GM21723 (cell line): ENCODE data around the gene MAST2.
"Not testable (repeated sequence)": the region's sequence is repeated elsewhere in the genome, so short reads cannot be mapped to it uniquely, and the experiment has no call there.

Source experiments
- ATAC-seq: cut with Tn5 transposase; IDR thresholded peaks from one replicate; pipeline ENCODE4 v1.9.1; 2021; ENCODE audit warnings: mild to moderate bottlenecking, moderate library complexity; ENCODE audit not compliant: unreplicated experiment

Gene MAST2

DNA sequence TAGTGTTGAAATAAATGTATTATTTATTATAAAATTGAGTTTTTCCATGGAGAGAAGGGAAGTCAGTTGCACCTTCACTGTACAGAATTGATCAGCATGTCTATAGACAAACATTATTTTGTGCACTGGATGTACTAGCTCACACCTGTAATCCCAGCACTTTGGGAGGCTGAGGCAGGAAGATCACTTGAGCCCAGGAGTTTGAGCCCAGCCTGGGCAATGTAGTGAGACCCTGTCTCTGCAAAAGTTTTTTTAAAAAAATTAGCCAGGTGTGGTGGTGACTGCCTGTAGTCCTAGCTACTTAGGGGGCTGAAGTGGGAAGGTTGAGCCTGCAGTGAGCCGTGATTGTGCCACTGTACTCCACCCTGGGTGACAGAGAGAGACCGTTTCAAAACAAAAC is 87.7 kb downstream of the MAST2 start:
- no peak for ATAC-seq

GRCh38 chr1:45892068-45892785 is 88.8 kb downstream of the MAST2 start:
- no peak for ATAC-seq

GRCh38 chr1:45894331-45894730 is 90.9 kb downstream of the MAST2 start:
- no peak for ATAC-seq

GRCh38 chr1:45894921-45895320 is 91.5 kb downstream of the MAST2 start:
- no peak for ATAC-seq

GRCh38 chr1:45895406-45895805 is 92.0 kb downstream of the MAST2 start:
- no peak for ATAC-seq

- no peak for ATAC-seq
Measured at GRCh38 chr1:45906883-45907282, 103.5 kb downstream of the MAST2 start.

- ATAC-seq = no peak
Measured at GRCh38 chr1:45908611-45909140, 105.3 kb downstream of the MAST2 start.

DNA sequence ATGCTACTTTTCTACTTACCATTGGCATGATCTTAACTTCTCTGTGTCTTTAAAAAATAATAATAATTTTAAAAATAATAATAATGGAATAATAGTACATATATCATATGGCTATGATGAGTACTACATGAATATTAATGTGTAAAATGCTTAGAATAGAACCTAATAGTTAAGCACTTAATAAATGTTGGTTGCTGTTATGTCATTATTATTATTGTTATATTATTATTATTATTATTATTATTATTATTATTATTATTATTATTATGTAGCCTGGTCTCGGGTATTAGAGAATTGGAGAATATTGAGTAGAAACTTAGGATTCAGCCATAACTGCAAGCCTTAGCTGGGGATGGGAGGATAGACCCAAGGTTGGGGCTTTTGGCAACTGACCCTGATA is 108.2 kb downstream of the MAST2 start:
- ATAC-seq = no peak

DNA sequence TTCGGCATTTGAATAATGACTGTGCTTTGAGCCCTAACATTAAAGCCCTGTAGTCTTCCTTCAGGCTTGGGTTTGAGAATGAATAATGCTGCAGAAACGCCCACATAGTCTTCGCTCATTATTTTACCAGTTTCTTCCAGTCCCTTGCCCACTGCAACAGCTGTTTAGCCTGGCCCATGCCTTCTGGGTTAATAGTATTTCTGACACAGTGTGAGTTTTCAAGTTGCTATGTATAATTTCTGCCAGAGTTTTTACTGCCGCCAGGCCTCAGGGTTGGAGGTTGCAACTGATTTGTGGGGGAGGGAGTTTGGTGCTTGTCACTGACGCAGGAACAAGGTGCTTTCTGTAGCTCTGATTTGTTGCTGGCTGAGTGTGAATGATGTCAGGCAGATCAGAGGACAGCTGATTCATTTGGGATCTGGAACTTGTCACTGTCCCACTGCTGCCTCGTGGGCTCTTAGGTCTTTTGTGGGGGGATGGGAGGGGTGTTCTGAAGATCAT is 109.8 kb downstream of the MAST2 start:
- no peak for ATAC-seq

DNA sequence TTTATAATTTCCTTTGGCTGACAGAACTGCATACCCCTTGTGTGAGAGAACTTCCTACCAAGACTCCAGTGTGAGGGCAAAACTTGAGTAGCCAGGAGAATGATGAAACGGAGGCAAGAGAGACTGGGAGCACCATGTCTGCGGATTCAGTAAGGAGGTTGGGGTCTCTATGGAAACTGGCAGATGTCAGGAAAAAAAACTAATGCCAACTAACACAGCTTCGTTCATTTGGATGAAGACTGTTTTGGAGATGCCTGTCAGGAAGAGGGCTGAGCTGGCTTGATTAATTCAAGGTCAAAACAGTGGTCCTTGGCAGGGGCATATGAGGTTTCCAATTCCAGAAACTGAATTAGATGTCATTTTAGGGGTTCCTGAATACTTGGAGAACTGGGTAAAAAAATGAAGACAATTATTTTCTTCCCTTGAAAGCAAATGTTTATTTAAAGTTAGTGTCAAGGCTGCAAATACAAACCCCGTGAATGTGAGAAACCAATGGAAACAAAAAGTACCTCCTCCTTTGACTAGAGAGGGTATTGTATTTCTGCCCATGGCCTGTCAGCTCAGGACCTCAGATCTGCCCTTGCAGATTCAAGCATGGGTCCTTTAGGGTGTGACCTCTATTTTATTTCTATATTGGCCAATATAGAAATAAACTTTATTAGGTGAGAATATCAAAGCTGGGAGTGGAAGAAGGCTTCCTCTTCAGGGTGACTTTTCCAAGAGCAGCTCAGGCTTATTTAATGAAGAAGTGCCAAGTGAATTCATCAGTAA is 110.5 kb downstream of the MAST2 start:
- no peak for ATAC-seq

- ATAC-seq = no peak
Measured at GRCh38 chr1:45914836-45915235, 111.4 kb downstream of the MAST2 start.

GRCh38 chr1:45922374-45922773 is 119.0 kb downstream of the MAST2 start:
- ATAC-seq = no peak

DNA sequence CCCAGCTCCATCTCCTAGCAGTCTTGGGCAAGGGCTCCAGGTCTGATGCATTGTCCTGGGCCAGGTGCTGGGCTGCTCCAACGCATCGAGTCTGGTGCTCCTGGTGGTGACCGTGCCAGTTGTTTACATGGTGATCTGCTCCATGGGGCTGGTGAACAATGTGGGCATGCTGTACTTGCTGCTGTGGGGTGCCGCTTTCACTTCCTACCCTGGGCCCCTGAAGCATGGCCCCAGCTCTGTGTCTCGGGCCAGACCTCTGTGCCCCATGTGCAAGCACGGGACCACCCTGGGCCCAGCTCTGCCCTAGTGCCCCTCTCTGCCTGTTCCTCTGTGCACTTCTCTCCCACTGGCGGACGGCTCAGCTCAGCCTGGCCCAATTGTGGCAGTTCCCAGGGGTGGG is 119.4 kb downstream of the MAST2 start:
- ATAC-seq = no peak

- no peak for ATAC-seq
Measured at GRCh38 chr1:45923343-45923742, 119.9 kb downstream of the MAST2 start.

GRCh38 chr1:45924736-45925135 is 121.3 kb downstream of the MAST2 start:
- ATAC-seq = no peak

DNA sequence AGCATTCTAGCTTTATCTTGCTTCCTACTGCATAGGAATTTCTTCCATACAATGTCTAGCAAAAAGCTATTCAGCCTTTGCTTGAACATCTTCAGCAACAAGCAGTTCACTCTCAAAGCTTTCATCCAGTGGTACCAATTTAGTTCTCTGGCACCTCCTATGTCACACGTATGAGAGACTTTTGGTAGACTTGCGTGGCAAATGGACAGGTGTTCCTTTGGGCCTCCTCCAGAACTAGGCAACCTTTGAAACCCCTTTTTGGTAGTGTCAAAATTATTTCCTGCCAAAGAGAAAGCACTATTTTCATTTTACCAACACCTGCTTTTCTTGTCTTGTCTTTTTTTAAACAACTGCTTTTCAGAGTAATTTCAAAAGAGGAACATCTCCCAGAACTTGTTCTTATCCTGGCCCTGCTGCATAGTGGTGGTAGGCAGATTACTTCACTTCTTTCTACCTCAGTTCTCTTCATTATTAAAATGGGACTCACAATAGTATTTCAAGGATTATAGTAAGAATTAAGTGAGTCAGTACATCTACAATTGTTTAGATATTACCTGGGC is 122.4 kb downstream of the MAST2 start:
- ATAC-seq = no peak

GRCh38 chr1:45926330-45926729 is 122.9 kb downstream of the MAST2 start:
- ATAC-seq = no peak

DNA sequence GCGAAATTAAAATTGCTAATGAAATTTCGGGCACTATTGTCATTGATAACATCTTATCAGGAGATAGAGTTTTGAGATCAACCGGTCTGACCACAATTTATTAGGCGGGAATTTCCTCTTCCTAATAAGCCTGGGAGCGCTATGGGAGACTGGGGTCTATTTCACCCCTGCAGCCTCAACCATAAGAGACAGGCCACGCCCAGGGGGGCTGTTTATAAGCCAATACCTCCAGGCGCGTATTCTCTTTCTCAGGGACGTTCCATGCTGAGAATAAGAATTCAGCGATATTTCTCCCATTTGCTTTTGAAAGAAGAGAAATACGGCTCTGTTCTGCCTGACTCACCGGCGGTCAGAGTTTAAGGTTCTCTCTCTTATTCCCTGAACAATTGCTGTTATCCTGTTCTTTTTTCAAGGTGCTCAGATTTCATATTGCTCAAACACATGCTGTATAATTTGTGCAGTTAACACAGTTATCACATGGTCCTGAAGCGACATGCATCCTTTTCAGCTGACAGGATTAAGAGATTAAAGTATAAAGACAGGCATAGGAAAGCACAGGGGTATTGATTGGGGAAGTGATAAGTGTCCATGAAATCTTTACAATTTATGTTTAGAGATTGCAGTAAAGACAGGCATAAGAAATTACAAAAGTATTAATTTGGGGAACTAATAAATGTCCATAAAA is 124.0 kb downstream of the MAST2 start:
- not testable (repeated sequence) for ATAC-seq

- no peak for ATAC-seq
Measured at GRCh38 chr1:45928486-45929205, 125.2 kb downstream of the MAST2 start.

GRCh38 chr1:45929257-45929687 is 125.9 kb downstream of the MAST2 start:
- ATAC-seq = no peak
